Thoracic aorta (tissue), 2 donors: ENCODE results near the gene DSG2. TPM values are rescaled to one million over a fixed set of nuclear protein-coding genes. Genes with fewer than 3 reads are reported as not detected.
"Not testable (repeated sequence)": the region's sequence is repeated elsewhere in the genome, so short reads cannot be mapped to it uniquely, and the experiment has no call there.

Experiments used
- ATAC-seq: fragments of 150-250 bp; one replicate; pipeline ENCODE4 v1.8.0; 2017; ENCODE audit warnings: low read depth; ENCODE audit not compliant: insufficient number of reproducible peaks, low FRiP score
- DNase-seq: peaks from one replicate; pipeline ENCODE4 v3.0.0-alpha.2; 2020; ENCODE audit warnings: low spot score
- H3K27ac ChIP-seq, 2 donors: fragments of 200-600 bp; sonication (generic); 1 replicate in 1 of 2; 2 replicates in 1 of 2; pipeline ENCODE4 v1.5.1; 2016; ENCODE audit warnings: mild to moderate bottlenecking in 2 of 2, moderate library complexity in 2 of 2
- H3K27me3 ChIP-seq: fragments of 200-600 bp; sonication (generic); replicated peaks from 2 replicates; pipeline ENCODE4 v1.6.0; 2016; ENCODE audit warnings: mild to moderate bottlenecking; ENCODE audit not compliant: insufficient read depth
- H3K36me3 ChIP-seq: fragments of 200-600 bp; sonication (generic); one replicate; pipeline ENCODE4 v1.5.1; 2016
- H3K4me1 ChIP-seq, 2 donors: fragments of 200-600 bp; sonication (generic); 1 replicate in 1 of 2; 2 replicates in 1 of 2; pipeline versions ENCODE4 v1.5.1 to v1.6.0; 2016; ENCODE audit warnings: low read depth in 2 of 2, mild to moderate bottlenecking in 1 of 2; ENCODE audit not compliant: control insufficient read depth in 1 of 2
- H3K4me3 ChIP-seq: fragments of 200-600 bp; sonication (generic); 2 replicates; pipeline ENCODE4 v1.5.1; 2016; ENCODE audit warnings: mild to moderate bottlenecking
- H3K9me3 ChIP-seq: fragments of 200-600 bp; sonication (generic); 2 replicates; pipeline ENCODE4 v1.5.1; 2016
- total RNA-seq, 2 donors: library from RNA; depleted of rRNA; stranded (reverse); fragments of >200 nt; gene quantifications; one replicate each; pipeline versions ENCODE4 v1.1.0 to v1.2.3, GENCODE V29; 2016
- TF ChIP-seq, protein P1 (sequence below): fragments of 200-600 bp; sonication (generic); IDR thresholded peaks from one replicate; pipeline ENCODE4 v1.5.1; 2019; ENCODE audit warnings: antibody characterized with exemption

DSG2 gene
- total RNA-seq, 2 donors from 2014 or later: 0.81 to 2.8 TPM

DNA sequence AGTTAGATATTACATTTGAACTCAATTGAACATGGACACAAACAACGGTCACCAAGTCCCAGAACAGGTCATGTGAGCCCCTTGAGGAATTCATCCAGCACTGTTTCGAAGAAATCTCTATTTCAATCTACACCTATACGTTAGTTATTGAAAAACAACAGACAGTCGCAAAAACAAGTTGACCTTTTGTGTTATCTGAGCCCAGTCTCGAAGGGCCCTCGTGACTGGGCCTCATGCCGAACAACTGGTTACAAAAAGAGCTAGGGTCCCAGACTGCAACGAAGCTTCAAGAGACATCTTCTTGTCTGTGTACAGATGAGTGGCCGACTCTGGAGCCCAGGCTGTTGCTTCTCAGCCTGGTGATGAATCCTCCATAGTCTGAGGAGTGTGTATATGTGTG, 5.3 kb upstream of the DSG2 start:
- Histone ChIP-seq H3K36me3 (no peaks in the 10 kb centered on the region), H3K4me1 (no peaks in the 10 kb centered on the region), H3K27ac (no peak overlapping the region), H3K4me3 (no peak overlapping the region), H3K27me3 (no peaks in the 10 kb centered on the region), H3K9me3 (no peaks in the 10 kb centered on the region)
- ATAC-seq: no peak
- DNase-seq: no peak
- TF ChIP-seq, protein P1, sequence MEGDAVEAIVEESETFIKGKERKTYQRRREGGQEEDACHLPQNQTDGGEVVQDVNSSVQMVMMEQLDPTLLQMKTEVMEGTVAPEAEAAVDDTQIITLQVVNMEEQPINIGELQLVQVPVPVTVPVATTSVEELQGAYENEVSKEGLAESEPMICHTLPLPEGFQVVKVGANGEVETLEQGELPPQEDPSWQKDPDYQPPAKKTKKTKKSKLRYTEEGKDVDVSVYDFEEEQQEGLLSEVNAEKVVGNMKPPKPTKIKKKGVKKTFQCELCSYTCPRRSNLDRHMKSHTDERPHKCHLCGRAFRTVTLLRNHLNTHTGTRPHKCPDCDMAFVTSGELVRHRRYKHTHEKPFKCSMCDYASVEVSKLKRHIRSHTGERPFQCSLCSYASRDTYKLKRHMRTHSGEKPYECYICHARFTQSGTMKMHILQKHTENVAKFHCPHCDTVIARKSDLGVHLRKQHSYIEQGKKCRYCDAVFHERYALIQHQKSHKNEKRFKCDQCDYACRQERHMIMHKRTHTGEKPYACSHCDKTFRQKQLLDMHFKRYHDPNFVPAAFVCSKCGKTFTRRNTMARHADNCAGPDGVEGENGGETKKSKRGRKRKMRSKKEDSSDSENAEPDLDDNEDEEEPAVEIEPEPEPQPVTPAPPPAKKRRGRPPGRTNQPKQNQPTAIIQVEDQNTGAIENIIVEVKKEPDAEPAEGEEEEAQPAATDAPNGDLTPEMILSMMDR: no peak

DNA sequence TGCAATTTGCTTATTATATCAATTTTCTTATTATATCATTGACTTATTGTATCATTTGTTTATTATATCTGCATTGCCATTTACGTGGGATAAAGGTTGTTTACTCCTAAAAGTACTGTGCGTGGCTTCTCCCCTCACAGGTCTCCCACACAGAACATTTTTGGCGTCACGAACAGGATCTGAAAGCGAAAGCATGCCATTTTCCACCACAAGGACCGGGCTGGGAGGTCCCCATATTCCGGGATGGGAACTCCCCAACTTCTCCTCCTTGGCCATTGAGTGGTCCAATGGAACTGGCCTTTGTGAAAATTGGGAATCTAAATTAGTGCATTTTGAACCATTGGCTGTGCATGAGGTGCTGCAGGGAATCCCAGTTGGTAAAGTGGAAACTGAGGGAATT, 4.8 kb upstream of the DSG2 start:
- TF ChIP-seq, protein P1: no peak
- ATAC-seq: no peak
- Histone ChIP-seq H3K27ac (no peak overlapping the region), H3K27me3 (no peaks in the 10 kb centered on the region), H3K36me3 (no peaks in the 10 kb centered on the region), H3K4me3 (no peak overlapping the region), H3K4me1 (peaks cover 0 to 1% of the 10 kb centered on the region in 2 donors), H3K9me3 (no peaks in the 10 kb centered on the region)
- no peak for DNase-seq

DNA sequence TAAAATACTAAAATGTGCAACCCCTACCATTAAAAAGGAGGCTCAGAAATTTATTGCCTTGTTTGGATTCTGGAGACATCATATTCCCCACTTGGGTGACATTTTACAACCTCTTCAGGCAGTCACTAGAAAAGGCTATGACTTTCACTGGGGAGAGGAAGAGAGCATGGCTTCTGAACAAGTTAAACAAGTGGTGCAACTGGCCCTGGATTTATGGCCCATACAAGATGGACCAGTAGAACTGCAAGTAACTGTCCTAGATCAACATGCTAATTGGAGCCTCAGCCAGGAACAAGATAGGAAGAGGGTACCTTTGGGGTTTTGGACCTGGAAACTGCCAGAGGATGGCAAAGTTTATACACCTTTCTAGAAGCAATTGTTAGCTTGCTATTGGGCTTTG, 4.0 kb upstream of the DSG2 start:
- Histone ChIP-seq H3K27ac (no peak overlapping the region), H3K4me1 (peaks cover 3 to 7% of the 10 kb centered on the region in 2 donors), H3K4me3 (no peak overlapping the region), H3K27me3 (no peaks in the 10 kb centered on the region), H3K9me3 (no peaks in the 10 kb centered on the region), H3K36me3 (no peaks in the 10 kb centered on the region)
- ATAC-seq (no peak), DNase-seq (no peak)
- TF ChIP-seq, protein P1: no peak

DNA sequence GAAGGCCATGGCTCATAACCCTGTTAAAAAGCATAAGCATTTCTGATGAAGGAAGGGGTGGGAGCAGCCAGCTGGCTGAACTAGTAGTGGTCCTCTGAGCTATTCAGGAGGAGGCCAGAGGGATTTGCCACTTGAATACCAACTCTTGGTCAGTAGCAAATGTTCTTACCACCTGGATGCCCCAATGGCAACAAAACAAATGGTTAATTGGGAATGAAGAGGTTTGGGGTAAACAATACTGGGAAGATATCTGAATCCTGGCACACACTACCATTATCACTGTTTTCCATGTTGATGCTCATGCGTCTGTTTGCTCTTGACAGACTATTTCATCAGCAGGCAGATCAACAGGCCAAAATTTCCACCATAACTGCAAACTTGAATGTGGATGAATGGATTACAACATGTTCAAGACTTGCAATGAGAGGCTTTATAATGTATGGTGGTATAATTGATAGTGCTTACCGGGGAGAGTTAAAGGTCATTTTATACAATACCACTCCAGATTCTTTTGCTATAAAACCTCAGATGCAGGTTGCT, 3.2 kb upstream of the DSG2 start:
- H3K27ac ChIP-seq, H3K9me3 ChIP-seq, H3K36me3 ChIP-seq, H3K4me1 ChIP-seq, H3K27me3 ChIP-seq, H3K4me3 ChIP-seq, ATAC-seq, DNase-seq: not testable (repeated sequence)

DNA sequence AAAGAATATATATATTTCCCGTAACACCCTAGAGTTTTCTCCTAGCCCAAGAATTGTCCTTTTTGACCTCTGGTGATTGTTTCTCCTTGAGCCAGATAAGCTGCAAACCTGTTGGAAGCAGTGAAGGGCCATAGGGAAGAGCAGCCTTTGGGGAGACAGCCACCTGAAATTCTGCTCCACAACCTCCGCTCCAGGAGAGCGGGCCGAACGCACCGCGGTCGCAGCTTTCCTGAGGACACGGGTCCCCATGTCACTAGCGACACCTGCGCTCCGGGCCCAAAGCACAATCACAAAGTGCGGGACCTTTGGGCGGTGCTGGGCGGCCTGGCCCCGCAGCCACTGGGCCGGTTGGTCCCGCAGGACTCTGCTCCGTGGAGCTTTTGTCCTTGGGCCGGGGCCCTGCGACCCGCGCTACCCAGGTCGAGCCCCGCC, 557 bp upstream of the DSG2 start:
- Histone ChIP-seq H3K27ac (no peak overlapping the region), H3K36me3 (no peaks in the 10 kb centered on the region), H3K9me3 (no peaks in the 10 kb centered on the region), H3K27me3 (no peaks in the 10 kb centered on the region), H3K4me1 (peaks cover 3 to 8% of the 10 kb centered on the region in 2 donors), H3K4me3 (peak overlapping the region; percentile 66)
- DNase-seq (no peak), ATAC-seq (no peak)
- TF ChIP-seq, protein P1: no peak
